Measurements from ENCODE around the gene TXNDC16.

DNA sequence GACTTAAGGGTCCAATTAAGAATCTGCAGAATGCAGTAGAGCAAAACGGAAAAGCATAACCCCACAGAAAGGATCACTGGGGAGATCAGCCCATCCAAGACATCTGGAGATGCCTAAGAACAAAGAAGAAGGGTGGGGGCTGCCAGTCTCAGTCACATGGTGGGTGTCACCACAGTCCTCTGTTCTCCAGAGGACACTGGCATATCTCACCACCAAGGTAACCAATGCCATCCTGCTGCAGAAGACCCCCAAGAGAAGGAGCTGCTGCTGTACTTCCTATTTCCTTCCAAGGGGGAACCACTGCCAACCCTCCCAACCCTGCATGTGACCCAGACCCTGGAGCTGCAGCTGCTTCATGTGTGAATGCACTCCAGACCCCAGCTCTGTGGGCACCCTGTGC, 147.0 kb downstream of the TXNDC16 start:
- TF ChIP-seq, protein P1, sequence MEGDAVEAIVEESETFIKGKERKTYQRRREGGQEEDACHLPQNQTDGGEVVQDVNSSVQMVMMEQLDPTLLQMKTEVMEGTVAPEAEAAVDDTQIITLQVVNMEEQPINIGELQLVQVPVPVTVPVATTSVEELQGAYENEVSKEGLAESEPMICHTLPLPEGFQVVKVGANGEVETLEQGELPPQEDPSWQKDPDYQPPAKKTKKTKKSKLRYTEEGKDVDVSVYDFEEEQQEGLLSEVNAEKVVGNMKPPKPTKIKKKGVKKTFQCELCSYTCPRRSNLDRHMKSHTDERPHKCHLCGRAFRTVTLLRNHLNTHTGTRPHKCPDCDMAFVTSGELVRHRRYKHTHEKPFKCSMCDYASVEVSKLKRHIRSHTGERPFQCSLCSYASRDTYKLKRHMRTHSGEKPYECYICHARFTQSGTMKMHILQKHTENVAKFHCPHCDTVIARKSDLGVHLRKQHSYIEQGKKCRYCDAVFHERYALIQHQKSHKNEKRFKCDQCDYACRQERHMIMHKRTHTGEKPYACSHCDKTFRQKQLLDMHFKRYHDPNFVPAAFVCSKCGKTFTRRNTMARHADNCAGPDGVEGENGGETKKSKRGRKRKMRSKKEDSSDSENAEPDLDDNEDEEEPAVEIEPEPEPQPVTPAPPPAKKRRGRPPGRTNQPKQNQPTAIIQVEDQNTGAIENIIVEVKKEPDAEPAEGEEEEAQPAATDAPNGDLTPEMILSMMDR (IDR thresholded peaks at IDR 0.05): no peak
- no peak for TF ChIP-seq ZNF121 (CRISPR knock-in tag; IDR thresholded peaks at IDR 0.05)
- no peak for TF ChIP-seq FOXJ3 (CRISPR knock-in tag; IDR thresholded peaks at IDR 0.05; ENCODE audit: borderline replicate concordance)
- no peak for TF ChIP-seq TCF7 (CRISPR knock-in tag; IDR thresholded peaks at IDR 0.05; ENCODE audit: low read depth)
